HTR-8/SVneo (cell line): ENCODE data around the gene SPATA2L.
"Not testable (repeated sequence)": the region's sequence is repeated elsewhere in the genome, so short reads cannot be mapped to it uniquely, and the experiment has no call there.

Experiments
- DNase-seq: peaks from one replicate; pipeline ENCODE4 v3.0.0; 2011; ENCODE audit warnings: low spot score, mixed read lengths; ENCODE audit not compliant: insufficient read length
- FAIRE-seq: peaks from 2 replicates; lab custom pipeline; 2011; peaks lifted over from hg19 to GRCh38; lab: Jason Lieb, UNC

The SPATA2L gene

GRCh38 chr16:89709716-89710432, 8.4 kb upstream of the SPATA2L start:
- FAIRE-seq = no peak
- no peak for DNase-seq

- FAIRE-seq = no peak
- DNase-seq = no peak
Observed at GRCh38 chr16:89709166-89709565, 7.7 kb upstream of the SPATA2L start.

- no peak for FAIRE-seq
Observed at GRCh38 chr16:89708481-89708931, 7.0 kb upstream of the SPATA2L start.

GRCh38 chr16:89707695-89708094, 6.2 kb upstream of the SPATA2L start:
- DNase-seq (no peak), FAIRE-seq (no peak)

More at GRCh38 chr16:89708481-89708931, 7.0 kb upstream of the SPATA2L start:
- no peak for DNase-seq

- FAIRE-seq (no peak), DNase-seq (no peak)
Observed at GRCh38 chr16:89706518-89707260, 5.2 kb upstream of the SPATA2L start.

GRCh38 chr16:89705006-89705405, 3.5 kb upstream of the SPATA2L start:
- FAIRE-seq (no peak), DNase-seq (no peak)

GRCh38 chr16:89704281-89704680, 2.8 kb upstream of the SPATA2L start:
- FAIRE-seq (no peak), DNase-seq (no peak)

- DNase-seq (no peak), FAIRE-seq (no peak)
Observed at GRCh38 chr16:89700649-89701424, 668 bp downstream of the SPATA2L start.

- FAIRE-seq (peak; percentile 97), DNase-seq (peak; percentile 94)
Observed at GRCh38 chr16:89700100-89700648, 1.3 kb downstream of the SPATA2L start.

- not testable (repeated sequence) for FAIRE-seq
Observed at GRCh38 chr16:89699629-89700099, 1.8 kb downstream of the SPATA2L start.

GRCh38 chr16:89698717-89699116, 2.8 kb downstream of the SPATA2L start:
- DNase-seq, FAIRE-seq: not testable (repeated sequence)

More at GRCh38 chr16:89699629-89700099, 1.8 kb downstream of the SPATA2L start:
- DNase-seq = not testable (repeated sequence)

GRCh38 chr16:89697616-89698331, 3.7 kb downstream of the SPATA2L start:
- DNase-seq = no peak
- FAIRE-seq = no peak

- FAIRE-seq (no peak), DNase-seq (no peak)
Observed at GRCh38 chr16:89697161-89697615, 4.3 kb downstream of the SPATA2L start.

GRCh38 chr16:89696670-89697128, 4.8 kb downstream of the SPATA2L start:
- no peak for FAIRE-seq

GRCh38 chr16:89695875-89696669, 5.4 kb downstream of the SPATA2L start:
- FAIRE-seq = no peak
- no peak for DNase-seq

More at GRCh38 chr16:89696670-89697128, 4.8 kb downstream of the SPATA2L start:
- no peak for DNase-seq

GRCh38 chr16:89695086-89695874, 6.2 kb downstream of the SPATA2L start:
- FAIRE-seq = no peak
- no peak for DNase-seq

GRCh38 chr16:89694784-89695085, 6.8 kb downstream of the SPATA2L start:
- FAIRE-seq = peak; percentile 28

More at GRCh38 chr16:89694784-89695085, 6.8 kb downstream of the SPATA2L start:
- DNase-seq = not testable (repeated sequence)
